Dedifferentiated amniotic fluid mesenchymal stem cell (primary cell): ENCODE data around the gene ALDH4A1.
"Not testable (repeated sequence)": the region's sequence is repeated elsewhere in the genome, so short reads cannot be mapped to it uniquely, and the experiment has no call there.

ENCODE experiments used
- DNase-seq: peaks from one replicate; pipeline ENCODE4 v3.0.0-alpha.2; 2016; ENCODE audit errors: extremely low spot score

Gene ALDH4A1

GRCh38 chr1:18856435-18856834 lies 45.9 kb downstream of the ALDH4A1 start:
- no peak for DNase-seq

- DNase-seq = no peak
These were observed 46.8 kb downstream of the ALDH4A1 start for GRCh38 chr1:18855573-18855972.

- no peak for DNase-seq
These were observed 47.9 kb downstream of the ALDH4A1 start for GRCh38 chr1:18854331-18855025.

- DNase-seq = no peak
These were observed 49.9 kb downstream of the ALDH4A1 start for GRCh38 chr1:18852501-18852900.

DNA sequence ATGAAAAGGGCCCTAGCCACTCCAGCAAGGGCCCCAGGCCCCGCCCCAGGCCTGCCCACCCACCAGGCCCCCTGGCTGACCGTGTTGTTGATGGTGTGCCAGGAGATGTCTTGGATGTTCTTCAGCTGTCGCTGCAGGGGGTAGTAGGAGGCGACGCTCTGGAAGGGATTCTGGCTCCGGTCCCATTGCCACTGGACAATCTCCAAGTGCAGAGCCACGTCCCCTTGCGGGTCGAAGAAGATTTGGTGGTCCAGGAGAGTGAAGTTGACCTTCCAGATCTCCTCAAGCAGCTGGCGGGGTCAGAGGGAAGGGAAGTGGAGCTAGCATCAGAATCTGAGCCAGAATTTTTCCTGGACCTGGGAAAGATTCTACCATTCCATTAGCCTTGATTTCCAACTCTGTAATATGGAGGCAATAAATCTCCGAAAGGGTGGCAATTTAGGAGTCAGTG lies 53.1 kb downstream of the ALDH4A1 start:
- no peak for DNase-seq

GRCh38 chr1:18847723-18848122 lies 54.6 kb downstream of the ALDH4A1 start:
- not testable (repeated sequence) for DNase-seq

GRCh38 chr1:18840145-18840544 lies 62.2 kb downstream of the ALDH4A1 start:
- no peak for DNase-seq

DNA sequence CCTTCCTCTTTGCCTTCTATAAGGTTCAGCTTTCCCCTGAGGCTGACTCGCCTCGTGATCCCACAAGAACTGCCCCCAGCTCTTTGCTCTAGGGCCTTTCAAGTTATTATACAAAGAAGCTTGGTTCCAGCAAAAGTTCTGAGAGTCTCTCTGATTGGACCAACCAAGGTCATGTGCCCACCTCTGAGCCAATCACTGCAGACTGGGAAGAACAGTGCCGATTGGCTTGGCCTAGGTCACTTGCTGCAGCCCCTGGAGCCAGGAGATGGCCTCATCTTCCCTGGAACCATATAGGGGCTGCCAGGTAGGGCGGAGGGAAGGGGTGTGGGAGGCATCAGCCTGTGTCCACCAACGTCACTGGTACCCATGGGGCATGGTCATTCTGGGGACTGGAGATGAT lies 65.7 kb downstream of the ALDH4A1 start:
- no peak for DNase-seq

- DNase-seq = not testable (repeated sequence)
These were observed 70.0 kb downstream of the ALDH4A1 start for GRCh38 chr1:18832319-18832718.

DNA sequence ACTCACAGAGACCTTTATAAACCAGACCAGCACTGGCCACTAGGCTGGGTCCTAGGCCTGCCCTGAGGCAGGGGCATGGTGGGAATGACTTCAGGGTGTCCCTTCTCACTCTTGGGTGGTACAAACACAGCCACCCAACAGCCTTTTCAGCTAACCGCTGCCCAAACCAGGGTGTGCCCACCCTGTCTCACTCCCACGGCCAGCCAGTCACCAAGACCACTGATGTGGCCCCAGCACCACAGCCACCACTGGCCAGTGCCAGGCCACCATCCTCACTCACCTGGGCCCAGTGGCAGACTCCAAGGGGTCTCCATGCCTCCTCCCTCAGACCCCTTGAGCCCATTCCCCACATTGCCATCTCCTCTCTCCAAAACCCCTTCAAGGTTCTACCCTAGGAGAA lies 70.7 kb downstream of the ALDH4A1 start:
- DNase-seq = no peak

DNA sequence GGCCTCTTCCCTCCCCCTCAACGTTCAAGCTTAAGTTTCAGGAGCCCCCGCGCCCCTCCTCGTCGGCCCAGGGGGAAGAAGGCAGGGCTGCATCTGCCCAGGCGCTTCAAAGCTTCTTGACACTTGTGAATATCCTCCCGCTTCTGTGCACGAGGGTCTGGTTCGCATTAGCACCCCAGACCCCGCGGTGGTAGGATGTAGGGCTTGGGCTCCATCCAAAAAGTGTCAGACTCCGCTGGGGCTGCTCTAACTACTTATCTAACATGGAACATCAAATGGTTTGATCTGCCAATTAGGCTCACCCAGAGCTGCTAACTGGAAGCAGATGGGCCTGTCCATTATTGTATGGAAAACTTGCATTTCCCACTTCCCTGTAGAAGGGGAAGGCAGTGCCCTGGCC lies 71.8 kb downstream of the ALDH4A1 start:
- DNase-seq = no peak

DNA sequence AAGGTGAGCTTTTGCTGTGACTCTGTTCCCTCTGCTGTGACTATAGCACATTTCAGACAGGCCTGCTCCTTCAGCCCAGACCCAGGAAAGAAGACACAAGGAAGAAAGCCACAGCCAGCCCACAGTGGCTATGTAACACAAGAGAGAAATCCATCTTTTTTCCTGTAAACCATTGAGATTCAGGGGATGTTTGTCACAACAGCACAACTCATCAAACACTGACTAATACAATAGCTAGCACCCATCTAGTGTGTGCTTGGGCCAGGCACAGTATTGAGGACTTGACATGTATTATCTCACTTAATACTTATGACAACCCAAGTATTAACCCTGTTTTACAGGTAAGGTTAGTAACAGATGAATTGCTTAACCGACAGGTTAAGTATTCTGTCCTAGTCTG lies 72.7 kb downstream of the ALDH4A1 start:
- no peak for DNase-seq

GRCh38 chr1:18828224-18828623 lies 74.1 kb downstream of the ALDH4A1 start:
- no peak for DNase-seq

DNA sequence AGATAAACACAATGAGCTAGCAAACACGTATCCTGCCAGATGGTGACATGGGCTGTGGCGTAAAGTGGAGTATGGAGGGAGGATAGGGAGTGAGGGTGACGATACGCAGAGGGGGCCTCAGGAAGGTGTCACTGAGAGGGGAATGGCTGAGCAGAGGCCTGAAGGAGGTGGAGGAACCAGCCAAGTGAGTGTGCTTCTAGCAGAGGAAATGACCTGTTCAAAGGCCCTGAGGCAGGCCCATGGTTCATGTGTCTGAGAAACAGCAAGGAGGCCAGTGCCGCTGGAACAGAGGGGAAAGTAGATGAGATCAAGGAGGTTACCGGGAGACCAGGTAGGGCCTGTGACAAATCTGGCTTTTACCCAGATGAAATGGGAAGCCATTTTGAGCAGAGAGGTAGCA lies 78.9 kb downstream of the ALDH4A1 start:
- DNase-seq = no peak
